RPMI7951 (cell line): ENCODE data around the gene SNAP47. TPM values are rescaled to one million over a fixed set of nuclear protein-coding genes. Genes with fewer than 3 reads are reported as not detected.

Source experiments
- DNase-seq: peaks from one replicate; pipeline ENCODE4 v3.0.0-alpha.2; 2012; ENCODE audit warnings: low read depth
- total RNA-seq: library from RNA; depleted of rRNA; stranded (reverse); fragments of >200 nt; shearing (Covaris generic); gene quantifications from 2 replicates; pipeline ENCODE4 v1.2.3, GENCODE V29; 2014

SNAP47 gene
- total RNA-seq, 1 experiment from 2014 or later = 37.8 TPM

DNA sequence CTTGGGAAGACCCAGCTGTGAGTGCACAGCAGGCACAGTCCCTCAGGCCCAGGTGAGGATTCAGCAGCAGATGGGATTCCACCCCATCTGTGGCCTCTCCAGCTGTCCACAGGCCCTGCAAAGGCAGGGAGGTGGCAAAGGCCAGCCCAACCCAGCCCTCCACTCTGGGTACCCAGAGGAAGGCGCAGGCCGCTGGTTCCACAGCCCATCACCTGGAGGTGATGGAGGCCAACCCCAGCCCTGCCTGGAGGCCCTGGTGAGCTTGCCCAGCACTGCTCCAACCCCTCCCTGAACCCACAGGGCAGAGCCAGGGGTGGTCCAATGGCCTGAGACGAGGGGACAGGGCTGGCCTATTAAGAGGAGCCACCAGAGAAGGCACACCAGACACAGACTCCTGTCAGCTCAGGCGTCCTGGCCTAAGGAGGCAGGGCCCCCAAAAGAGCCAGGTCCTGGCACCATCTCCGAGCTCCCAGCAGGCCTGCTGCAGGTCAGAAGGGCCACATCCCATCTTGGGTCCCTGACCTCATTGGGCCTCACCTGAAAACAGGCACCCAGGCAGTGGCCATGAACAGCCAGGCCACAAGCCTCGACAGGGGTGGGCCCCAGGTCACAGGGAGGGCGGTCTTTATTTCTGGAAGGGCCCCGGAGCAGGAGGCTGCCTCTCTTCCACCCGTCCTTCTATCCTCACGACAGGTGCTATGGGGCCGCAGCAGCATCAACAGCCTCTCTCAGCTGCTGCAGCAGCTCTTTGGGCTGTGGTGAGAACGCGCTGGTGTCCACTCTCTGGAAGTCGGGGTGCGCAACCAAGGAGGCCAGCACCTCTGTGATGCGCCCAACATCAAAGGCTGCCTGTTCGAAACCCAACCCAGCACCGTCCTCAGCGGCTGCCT lies 3.3 kb upstream of the SNAP47 start:
- DNase-seq = no peak

DNA sequence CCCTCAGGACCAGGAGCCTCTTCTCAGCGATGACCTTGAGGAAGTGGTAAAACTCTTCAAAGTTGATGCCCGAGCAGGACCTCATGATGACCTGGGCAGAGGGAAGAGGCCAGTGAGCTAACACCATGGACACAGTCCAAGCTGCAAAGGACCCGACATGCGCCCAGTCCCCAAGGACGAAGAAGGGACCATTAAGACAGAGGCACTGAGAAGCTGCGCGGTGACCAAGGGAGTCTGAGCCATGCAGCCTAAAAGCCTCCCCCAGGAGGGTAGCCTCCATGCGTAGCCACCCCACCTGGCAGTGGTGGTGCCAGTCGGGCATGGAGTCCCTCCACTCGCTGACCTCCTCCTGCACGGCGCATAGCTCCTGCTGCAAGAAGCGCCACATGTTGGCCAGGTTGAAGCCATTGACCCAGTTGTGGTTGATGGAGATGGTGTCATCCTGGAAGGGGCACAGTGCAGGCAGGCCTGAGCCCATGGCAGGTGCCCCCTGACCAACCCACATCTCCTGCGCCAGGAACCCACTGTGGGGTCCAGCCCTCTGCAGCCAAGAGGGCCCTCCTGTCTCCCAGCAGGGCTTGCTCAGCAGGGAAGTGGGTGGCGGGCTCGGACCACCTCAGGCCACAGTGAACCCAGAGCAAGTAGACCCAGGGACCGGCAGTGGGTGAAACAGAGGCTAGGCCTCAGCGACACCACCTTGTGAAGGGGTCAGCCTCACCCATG lies 2.5 kb upstream of the SNAP47 start:
- no peak for DNase-seq

DNA sequence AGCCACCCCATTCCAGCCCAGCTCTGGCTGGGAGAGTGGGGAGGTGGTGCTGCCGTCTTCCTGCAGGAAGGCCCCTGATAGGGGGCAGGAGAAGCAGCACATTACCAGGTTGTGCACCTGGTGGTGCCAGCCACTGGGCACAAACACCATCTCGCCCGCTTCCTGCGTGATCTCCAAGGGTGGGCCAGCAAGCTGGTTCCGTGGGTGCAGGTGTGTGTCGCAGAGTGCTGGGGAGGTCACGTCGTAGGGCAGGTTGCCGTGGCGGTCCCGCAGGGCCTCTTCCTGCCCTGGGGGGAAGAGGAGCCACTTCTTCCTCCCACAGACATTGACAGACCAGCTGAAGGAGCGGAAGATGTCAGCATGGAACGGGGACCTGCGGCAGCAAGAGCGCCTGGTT lies 1.9 kb upstream of the SNAP47 start:
- no peak for DNase-seq

DNA sequence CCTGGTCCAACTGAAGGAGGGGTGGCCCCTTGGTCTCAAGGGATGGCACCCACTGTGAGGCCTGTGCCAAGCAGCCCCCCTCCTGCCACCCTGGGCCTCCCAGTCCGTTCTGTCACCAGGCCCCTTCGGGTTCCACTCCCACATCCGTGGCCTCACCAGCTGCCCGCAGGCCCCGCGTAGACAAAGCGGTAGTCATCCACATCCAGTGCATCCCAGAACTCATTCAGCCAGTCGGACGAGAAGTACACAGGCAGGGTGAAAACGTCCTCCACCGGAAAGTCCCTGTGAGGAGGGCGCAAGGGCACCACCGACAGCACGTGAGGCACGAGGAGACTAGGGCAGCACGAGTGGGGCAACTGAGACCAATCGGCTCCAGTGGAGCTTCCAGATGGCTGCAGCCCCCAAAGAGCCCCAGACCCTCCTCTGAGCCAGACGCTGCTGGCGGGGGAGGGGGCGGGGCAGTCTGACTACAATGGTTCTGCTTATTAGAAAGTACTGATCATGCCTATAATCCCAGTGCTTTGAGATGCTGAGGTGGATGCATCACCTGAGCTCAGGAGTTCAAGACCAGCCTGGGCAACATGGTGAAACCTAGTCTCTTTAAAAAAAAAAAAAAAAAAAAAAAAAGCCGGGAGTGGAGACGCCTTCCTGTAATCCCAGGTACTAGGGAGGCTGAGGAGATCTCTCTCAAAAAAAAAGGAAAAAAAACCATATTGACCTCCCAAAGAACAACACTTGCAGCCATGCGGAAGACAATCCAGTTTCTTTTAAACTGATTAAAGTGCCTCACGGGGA lies 1.3 kb upstream of the SNAP47 start:
- DNase-seq = no peak

DNA sequence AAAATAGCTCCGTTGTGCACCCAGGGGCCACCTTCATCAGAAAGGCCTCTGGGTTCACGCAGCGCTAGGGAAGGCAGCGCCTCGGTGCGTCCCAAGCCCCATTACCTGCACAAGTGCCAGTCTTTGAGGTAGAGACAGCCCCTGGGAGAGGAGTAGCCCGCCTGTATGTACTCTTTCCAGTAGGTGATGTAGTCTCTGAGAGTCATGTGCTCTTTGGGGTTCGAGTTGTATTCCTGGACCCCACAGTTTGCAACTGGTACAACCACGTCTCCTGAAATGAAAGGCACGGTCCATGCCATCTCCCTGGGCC lies 734 bp upstream of the SNAP47 start:
- DNase-seq = no peak

DNA sequence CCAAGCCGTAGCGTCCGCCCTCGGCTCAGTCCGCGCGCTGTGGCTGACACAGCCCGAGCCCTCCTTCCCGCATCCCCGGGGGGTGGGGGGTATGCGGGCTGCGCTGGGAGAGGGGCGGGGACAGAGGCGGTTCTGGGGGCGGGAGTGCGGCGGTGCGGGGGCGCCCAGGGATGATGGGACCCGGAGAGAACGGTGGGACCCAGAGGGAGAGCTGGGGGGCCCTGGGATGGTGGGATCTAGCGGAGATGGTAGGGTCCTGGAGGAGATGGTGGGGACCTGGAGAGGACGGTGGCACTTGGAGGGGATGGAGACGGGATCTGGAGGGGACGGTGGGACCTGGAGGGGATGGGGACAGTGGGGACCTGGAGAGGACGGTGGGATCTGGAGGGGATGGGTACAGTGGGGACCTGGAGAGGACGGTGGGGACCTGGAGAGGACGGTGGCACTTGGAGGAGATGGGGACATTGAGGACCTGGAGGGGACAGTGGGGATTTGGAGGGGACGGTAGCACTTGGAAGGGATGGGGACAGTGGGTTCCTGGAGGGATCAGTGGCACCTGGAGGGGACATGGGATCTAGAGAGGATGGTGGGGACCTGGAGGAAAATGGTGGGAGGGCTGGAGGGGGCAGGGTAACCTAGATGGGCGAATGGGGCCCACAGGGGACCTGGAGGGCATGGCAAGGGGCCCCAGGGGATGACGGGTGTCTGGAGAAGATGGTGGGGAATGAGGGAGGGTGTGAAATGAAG lies 477 bp downstream of the SNAP47 start:
- DNase-seq = no peak

DNA sequence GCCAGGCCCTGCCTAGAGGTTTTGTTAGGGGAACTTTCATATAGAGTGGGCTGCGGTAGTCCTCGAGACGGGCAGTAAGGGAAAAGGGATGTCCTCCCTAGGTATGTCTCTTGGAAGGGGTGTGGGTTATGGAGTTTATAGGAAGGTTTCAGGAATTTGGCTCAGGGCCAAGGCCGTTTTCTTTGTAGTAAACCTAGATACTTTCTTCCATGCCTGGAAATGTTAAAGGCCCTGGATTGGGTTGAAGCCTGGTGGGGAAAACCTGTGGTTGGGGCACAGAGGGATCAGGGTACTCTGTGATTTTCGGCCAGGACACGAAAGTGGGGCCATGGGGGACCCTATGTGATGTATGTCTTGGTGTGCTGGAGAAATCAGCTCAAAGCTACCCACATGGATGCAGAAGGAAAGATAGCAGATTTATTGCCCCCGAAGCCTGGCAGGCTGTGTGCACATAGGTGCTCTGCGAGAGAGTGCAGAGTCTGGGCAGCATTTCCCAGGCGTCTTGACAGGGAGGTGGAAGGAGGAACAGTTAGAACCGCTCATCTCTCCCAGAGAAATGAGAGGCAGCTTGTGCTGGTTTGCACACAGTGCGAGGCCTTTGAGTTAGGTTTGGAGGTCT lies 1.7 kb downstream of the SNAP47 start:
- no peak for DNase-seq

DNA sequence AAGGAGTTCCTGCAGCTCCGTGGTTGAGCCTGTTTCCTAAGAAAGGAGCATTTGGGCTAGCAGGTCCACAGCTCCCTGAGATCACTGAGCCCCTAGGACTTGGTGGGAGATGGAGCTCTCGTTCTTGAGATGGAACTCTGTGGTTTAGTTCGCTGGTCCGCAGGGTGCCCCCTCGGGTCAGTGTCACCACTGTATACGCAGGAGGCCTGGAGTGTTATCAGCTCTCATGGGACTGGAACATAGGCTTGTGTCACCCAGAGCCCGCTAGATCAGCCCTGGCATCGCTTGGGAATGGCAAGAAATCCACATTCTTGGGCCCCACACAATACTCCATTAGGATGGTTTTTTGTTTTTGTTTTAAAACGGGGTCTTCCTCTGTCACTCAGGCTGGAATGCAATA lies 3.6 kb downstream of the SNAP47 start:
- DNase-seq = no peak

DNA sequence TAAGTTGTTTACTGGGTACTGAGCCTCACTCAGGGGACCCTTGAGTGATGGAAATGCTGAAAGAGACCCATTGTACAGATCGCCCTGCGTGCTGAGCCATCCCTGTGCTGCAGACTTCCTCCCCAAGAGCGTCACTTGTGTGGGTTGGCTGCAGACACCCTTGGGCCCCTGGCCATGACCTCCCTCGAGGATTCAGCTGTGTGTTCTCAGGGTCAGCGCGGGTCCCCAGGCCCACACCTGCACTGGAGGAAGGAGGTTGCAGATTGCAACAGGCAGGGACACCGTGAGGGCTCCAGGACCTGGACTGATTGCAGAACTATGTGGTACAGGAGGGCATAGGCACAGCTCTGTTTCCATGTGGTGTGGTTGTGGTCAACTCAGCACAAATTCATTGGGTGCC lies 4.4 kb downstream of the SNAP47 start:
- DNase-seq = no peak

DNA sequence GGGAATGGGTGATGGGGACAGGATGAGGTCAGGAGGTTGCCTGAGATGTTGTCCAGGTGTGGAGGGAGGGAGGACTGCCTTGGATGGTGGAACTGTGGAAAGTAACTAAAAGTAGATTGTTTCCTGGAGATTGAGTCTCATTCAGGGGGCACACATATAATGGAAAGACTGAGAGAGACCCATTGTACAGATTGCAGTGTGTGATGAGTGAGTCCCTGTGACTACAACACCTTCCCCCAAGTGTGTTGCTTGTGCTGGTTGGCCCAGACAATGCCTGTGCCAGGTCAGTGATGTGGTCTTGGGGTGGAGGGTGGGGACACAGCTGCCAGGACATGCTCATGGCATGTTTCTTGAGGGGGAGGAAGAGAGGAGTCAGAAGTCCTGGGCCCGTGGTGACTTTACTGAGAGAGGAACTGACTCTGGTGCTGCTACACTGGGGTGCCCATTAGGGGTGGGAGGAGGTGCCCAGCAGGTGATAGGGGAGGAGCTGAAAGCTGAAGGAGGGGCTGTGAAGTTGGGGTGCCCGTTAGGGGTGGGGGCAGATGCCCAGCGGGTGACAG lies 5.2 kb downstream of the SNAP47 start:
- DNase-seq = no peak

DNA sequence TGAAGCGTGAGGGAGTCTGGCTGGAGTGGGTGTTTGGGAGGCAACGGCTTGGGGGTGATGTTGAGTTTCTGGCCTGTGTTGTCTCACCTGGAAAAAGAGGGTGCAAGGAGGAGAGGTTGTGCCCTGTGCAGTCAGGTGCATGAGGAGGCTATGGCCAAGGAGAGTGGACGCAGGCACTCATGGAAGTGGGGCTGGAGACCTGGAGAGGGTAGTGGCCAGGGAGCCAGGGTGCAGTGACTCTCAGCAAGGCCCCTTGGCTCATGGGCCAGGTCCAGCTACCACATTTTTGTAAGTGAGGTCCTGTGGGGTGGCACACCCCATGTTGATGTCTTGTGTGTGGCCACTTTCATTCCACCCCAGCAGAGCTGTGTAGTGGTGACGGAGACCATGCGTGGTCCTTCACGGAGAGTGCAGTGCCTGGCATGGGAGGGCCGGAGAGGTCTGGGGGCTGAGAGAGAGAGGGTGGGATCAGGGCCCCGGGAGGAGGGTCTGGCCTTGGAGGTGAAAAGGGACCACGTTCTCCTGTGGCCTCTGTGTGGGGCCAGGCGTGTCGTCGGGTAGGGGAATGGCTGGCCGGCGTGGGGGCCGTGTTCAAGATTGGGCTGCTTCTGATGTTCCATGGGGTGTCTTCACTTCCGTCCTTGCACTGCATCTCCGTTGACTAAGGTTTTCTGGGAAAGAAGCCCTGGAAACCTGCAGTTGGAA lies 6.1 kb downstream of the SNAP47 start:
- DNase-seq = no peak

DNA sequence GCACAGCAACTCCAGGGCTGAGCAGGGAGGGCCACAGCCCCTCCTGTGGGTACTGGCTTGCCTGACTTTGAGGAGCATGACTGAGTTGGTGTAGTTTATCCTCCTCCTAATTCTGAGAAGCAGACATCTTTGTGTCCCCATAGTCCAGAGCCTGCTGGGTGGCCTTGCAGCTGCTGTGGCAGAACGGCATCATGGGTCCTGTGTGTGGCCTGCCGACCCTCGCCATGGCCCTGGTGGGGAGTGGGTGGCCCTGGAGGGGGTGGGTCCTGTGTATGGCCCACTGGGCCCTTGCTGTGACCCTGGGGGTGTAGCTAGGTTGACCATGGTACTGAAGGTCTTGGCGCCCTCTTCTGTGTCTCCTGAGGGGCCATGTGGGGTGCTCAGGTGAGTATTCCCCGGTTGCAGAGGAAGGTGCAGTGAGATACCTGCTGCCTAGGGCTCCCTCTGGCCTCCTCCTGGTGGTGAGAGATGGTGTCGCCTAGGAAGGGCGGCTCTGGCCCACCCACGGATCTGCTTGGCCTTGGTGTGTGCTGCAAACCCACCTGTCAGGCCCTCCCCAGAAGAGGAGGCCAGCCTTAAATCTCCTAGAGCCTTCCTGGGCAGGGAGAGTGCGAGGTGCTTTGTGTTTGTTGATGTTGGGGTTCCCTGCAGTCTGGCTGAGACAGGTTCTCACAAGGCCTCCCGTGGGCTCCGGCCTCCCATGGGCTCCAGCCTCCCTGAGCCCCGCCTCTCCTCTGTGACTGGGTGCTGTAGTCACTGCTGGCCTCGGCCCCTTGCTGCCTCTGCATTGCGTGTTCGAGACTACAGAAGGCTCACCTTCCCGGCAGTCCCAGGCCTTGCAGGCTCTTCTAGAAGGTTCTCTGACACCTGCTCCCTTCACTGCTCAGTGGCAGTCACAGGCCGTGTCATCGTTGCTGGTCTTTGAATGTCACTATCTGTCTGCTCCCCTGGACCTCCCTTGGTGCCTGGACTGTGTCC lies 7.8 kb downstream of the SNAP47 start:
- no peak for DNase-seq

DNA sequence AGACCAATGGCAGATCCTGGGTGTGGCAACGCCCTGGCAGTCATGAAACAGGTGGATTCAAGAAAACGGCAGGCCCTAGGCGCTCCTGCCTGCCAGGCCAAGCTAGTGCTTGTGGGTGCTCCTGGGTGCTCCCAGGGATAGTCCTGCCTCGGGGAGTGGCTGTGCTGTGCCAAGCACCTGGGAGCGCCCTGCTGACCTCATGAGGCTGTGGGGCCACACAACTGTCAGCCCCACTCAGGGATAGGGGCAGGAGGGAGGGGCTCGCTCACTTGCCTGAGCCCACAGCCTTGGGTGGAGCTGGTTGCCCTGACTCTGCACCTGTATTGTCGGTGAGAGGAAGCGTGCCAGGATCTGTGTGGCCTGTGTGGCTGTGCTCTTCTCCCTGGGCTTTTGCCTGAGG lies 9.4 kb downstream of the SNAP47 start:
- DNase-seq = no peak

DNA sequence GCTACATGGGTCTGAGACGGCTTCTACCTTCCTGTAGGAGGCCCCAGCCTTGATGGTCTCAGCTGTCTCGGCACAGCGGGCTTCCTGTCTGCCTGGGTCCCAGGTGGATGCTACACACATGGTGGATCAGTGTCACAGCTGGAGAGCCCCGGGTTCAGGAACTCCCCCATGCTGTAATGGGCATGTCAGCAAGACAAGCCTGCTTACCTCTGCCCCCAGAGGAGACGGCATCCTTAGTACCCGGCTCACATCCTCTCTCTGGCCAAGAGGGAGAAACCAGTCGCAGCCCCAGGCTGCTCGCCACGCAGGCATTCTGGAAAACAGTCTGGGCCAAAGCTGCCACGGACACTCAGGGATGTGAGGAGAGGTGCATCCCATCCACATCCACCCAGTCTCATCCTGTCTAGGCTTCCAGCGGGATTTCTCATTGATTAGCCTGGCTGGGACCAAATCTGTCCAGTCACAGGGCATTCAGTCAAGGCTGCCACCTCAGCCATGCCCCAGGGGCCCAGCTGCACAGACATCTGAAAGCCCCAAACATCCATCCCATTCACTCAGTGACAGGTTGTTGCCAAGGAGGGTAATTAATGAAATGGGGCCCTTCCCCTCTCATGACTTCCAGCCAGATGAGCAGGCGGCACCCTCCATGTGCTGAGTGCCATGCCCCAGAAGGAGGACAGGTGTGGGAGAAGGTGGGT lies 10.5 kb downstream of the SNAP47 start:
- DNase-seq = no peak

DNA sequence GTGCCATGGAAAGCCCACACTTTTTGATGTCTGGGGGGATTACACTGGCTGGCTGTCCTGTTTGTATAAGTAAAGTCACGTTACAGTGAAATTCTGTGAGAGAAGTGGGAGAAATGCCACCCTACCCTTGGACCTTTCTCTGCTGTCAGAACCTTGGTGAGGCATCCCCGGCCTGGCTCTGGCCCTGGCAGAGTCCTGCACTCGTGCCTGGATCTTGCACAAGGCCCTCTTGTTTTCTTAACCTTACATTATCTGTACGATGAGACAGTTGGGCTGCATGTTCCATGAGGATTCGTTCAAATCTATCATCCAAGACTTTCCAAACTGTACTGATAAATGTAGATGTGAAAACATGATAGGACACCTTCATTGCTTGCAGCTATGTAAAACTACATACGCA lies 11.4 kb downstream of the SNAP47 start:
- no peak for DNase-seq

DNA sequence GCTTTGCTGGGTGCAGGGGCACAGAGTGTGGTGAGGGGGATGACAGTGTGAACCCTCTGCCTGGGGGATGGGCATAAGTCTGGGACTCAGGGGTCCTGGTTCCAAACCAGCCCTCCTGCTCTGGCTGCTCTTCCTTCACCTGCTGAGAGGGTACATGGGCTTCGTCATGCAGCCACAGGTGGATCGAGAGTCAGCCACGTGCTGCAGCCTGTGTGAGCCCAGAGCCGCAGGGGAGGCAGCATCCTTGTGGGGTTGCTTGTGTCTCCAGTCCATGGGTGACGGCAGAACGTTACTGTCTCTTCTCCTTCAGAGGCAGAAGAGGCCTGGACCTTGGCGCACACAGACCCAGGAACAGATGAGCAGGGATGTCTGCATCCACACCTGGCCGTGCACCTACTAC lies 12.1 kb downstream of the SNAP47 start:
- DNase-seq = no peak

DNA sequence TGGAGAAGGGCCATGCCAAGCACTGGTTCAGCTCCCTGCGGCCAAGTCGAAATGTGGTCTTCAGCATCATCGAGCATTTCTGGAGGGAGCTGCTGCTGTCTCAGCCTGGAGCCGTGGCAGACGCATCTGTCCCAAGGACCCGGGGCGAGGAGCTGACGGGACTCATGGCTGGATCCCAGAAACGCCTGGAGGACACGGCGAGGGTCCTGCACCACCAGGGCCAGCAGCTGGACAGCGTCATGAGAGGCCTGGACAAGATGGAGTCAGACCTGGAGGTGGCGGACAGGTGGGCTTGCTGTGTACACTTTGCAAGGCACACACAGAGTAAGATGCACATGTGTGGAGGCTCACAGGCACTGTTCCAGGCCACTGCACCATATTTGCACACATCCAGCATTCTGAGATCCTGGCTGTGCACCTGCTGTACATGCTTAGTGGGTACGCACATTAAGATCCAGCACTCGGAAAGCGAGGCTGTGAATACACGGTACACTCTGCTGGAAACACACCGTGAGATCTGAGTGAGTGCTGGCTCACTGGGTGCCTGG lies 12.8 kb downstream of the SNAP47 start:
- no peak for DNase-seq

DNA sequence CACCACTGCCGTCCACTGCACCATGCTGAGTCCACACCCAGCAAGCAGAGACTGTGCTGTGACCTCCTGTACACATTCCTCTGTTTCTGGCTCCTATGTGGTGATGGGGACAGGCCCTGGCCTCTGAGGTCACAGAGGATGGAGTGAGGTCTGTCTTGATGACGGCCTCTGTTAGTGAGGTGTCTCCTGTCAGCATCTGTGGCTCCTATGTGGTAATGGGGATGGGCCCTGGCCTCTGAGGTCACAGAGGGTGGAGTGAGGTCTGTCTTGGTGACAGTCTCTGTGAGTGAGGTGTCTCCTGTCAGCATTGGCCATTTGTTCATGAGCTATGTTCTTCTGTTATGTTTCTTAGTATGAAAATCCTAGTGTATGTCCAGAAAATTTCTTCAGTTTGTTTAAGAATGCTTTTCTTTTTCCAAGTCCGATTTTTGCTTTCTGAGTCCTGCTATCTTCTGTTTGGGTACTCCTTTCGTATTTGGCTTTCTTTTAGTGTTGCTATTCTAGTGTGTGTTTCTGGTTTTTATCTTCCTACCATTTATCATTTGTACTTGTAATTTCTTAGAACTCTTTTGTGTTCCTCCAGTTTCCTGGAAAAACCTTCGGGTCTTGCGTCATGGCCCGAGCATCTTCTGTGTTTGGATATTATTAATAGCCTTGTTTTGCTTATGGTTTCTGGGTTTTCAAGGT lies 13.4 kb downstream of the SNAP47 start:
- no peak for DNase-seq
